SJSA1 (cell line): Measurements from ENCODE around the gene SEZ6L. TPM values are rescaled to one million over a fixed set of nuclear protein-coding genes. Genes with fewer than 3 reads are reported as not detected.

Experiments used
- DNase-seq, 2 experiments: peaks; one replicate each; pipeline ENCODE4 v3.0.0-alpha.2; 2015 to 2020; ENCODE audit warnings: low spot score in 2 of 2, low read depth in 1 of 2
- H3K27ac ChIP-seq: fragments of 250-450 bp; sonication (Bioruptor Pico); 2 replicates; pipeline ENCODE4 v1.5.1; 2020; ENCODE audit warnings: mild to moderate bottlenecking, moderate library complexity
- H3K27me3 ChIP-seq: fragments of 250-450 bp; sonication (Bioruptor Pico); replicated peaks from 2 replicates; pipeline ENCODE4 v1.5.1; 2020; ENCODE audit warnings: mild to moderate bottlenecking, moderate library complexity
- H3K36me3 ChIP-seq: fragments of 250-450 bp; sonication (Bioruptor Pico); 2 replicates; pipeline ENCODE4 v1.5.1; 2020; ENCODE audit warnings: mild to moderate bottlenecking
- H3K4me1 ChIP-seq: fragments of 250-450 bp; sonication (Bioruptor Pico); replicated peaks from 2 replicates; pipeline ENCODE4 v1.6.1; 2021; ENCODE audit warnings: mild to moderate bottlenecking
- H3K4me3 ChIP-seq: fragments of 250-450 bp; sonication (Bioruptor Pico); 2 replicates; pipeline ENCODE4 v1.5.1; 2020; ENCODE audit warnings: mild to moderate bottlenecking
- H3K9me3 ChIP-seq: fragments of 250-450 bp; sonication (Bioruptor Pico); replicated peaks from 2 replicates; pipeline ENCODE4 v1.5.1; 2020; ENCODE audit warnings: mild to moderate bottlenecking
- total RNA-seq: library from RNA; depleted of rRNA; stranded (reverse); fragments of >200 nt; shearing (Covaris generic); gene quantifications from 2 replicates; pipeline ENCODE4 v1.2.3, GENCODE V29; 2014; rRNA removed

SEZ6L gene
- not detected in 2 replicates for total RNA-seq

DNA sequence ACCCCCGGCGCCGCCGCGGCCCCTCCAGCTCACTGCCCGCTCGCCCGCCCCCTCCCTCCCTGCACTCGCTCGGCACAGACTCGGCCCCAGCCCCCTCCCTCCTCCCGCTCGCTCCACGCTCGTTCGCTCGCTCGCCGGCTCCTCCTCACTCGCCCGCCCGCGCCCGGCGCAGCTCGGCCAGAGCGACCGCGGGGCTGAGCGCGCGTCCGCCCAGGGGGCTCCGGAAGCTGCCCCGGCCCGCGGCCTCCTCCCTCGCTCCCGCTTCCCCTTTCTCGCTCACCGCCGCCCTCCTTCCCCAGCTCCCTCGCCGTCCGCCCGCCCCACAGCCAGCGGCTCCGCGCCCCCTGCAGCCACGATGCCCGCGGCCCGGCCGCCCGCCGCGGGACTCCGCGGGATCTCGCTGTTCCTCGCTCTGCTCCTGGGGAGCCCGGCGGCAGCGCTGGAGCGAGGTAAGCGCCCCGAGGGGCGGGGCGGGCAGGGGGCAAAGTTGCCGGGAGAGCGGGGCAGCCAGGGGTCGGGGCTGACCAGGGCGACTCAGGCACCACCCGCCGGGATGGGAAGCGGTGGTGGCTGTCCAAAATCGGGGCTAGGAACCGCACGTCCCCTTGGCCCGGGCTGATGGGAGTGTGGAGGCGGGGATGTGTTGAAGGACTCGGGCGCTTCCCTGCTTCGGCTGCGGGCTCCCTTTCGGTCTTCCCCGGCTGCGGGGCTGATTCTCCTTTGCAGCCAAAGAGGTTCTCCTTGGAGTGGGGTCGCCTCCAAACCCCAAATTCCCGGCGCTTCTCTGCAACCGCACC, at the start of gene SEZ6L:
Gene SEZ6L, plus strand, starts transcription at position 148 of the 797 bp plus-strand sequence. Its CDS starts 208 bp downstream, at position 356.
- no peaks in the 10 kb centered on the region for H3K36me3 ChIP-seq
- H3K4me1 ChIP-seq: peaks cover 5% of the 10 kb centered on the region; the same call in 1 of the 2 replicates
- DNase-seq: no peak
- peaks cover 69% of the 10 kb centered on the region for H3K27me3 ChIP-seq
- H3K4me3 ChIP-seq: no peak within 1 kb of the TSS
- H3K9me3 ChIP-seq: no peaks in the 10 kb centered on the region
- no peak within 1 kb of the TSS for H3K27ac ChIP-seq

DNA sequence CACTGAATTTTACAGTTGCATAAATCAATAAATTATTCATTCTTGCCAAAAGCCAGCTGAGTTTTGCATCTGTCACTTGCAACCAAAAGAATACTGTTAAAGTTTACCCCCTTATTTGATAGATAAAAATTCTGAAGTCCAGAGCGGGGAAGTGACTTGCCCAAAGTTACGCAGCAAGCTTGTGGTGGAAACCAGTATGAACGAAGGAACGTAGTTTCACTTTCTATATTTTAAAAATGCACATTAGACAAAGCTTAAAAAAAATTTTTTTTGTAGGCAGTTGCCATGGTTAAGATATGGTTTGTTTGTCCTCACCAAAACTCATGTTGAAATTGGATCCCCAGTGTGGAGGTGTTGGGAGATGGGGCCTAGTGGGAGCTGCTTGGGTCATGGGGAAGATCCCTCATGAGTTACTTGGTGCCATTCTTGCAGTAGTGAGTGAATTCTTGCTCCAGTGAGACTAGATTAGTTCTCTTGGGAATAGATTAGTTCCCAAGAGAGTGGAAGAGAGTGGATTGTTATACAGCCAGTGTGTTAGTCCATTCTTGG, 46.3 kb upstream of the SEZ6L start:
- Histone ChIP-seq H3K4me3 (no peak overlapping the region), H3K27me3 (peaks cover 15% of the 10 kb centered on the region), H3K4me1 (no peaks in the 10 kb centered on the region), H3K36me3 (no peaks in the 10 kb centered on the region), H3K27ac (no peak overlapping the region), H3K9me3 (no peaks in the 10 kb centered on the region)
- no peak for DNase-seq

DNA sequence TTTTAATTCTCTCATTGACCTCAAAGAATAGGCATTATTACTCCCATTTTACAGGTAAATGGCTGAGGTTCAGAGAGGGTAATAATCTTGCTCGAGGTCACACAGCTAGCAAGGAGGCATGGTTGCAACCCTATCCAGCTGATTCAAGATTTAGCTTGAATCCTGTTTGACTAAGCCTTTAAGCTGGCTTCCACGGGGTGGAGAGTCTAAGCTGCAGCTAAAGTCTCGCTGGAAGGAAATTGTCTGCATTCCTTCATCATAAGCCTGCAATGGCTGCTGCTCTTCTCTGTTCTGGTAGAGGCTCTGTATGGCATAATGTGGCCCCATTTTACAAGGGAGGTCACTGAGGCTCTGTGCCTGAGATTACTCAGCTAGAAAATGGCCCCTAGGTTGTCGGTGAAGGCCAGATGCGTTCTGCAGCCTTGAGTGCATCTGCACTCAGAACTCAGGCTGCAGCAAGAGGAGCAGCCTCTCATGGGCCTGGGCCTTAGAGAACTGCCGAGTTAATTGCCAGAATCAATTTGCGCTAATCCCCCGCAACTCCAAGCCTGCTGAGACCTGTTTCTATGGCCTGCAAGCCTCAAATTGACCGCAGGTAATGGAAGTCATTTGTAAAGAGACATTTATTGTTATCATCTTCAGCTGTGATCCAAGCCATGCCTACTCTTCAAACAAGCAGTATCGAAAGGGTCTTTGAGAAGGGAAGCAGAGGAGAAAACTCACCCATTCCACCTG, 44.1 kb upstream of the SEZ6L start:
- H3K36me3 ChIP-seq: no peaks in the 10 kb centered on the region
- H3K9me3 ChIP-seq: no peaks in the 10 kb centered on the region
- no peaks in the 10 kb centered on the region for H3K4me1 ChIP-seq
- no peak for DNase-seq
- no peak overlapping the region for H3K27ac ChIP-seq
- no peak overlapping the region for H3K4me3 ChIP-seq
- H3K27me3 ChIP-seq: peaks cover 20% of the 10 kb centered on the region

DNA sequence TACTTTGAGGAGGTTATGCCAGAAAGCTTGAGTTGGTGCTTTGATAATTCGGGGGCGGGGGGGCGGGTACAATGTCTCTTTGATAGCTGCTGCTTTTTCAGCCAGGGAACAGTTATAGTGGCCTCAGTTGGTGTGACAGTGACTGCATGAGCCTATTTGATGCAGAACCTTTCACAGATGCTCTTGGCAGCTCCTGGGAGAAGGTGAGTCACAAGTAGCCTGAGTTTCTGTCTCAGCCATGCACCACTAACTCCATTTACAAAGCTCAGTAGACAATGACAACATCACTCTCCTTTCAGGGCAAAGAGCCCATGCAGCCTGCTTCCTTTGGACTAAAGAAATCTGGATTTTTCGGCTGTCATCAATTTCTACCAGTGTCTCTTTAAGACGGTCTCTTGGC, 42.1 kb upstream of the SEZ6L start:
- Histone ChIP-seq H3K27ac (no peak overlapping the region), H3K9me3 (no peaks in the 10 kb centered on the region), H3K4me1 (no peaks in the 10 kb centered on the region), H3K36me3 (no peaks in the 10 kb centered on the region), H3K4me3 (no peak overlapping the region), H3K27me3 (peaks cover 13% of the 10 kb centered on the region)
- DNase-seq: no peak

DNA sequence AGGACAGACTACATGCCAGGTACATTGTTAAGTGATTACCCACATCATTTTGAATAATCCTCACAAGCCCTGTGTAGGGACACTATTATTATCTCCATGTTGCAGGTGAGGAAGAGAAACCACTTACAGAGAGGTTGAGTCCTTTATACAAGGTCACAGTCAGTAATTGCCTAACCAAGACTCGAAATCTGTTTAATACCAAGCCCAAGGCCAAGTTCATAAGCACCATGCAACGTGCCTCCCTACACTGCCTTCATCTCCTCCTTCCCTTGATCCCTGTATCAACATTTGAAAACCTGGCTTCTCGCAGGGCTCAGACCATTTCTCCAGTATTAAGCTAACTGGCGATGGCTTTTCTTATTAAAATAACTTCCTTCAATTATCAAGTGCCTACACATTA, 41.7 kb upstream of the SEZ6L start:
- Histone ChIP-seq H3K27ac (no peak overlapping the region), H3K4me1 (no peaks in the 10 kb centered on the region), H3K27me3 (peaks cover 13% of the 10 kb centered on the region), H3K4me3 (no peak overlapping the region), H3K36me3 (no peaks in the 10 kb centered on the region), H3K9me3 (no peaks in the 10 kb centered on the region)
- no peak for DNase-seq

DNA sequence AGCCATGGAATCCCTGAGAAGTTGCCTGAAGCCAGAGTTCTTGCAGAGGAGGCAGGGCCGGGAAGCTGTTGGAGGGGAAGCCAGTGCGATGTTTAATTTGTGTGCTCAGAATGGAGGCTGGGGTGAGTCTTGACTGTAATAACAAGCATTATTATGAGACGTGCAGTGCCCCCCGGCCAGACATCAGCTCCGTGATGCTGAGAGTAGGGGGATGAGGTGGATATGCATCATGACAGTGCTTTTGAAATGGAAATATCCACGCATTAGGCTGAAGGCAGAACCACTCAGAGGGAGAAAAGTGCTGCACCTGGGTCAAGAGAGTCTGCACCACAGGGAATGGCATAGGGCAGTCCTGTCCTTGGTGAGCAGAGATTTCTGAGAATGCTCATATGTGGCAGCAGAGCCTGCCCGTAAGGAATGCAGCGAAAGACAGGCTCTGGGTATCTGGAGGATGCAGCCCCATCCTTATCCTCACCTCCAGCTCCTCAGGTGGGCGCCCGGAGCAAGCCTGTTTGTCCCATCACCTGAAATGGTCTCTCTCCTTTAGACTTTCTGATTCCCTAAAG, 37.6 kb upstream of the SEZ6L start:
- Histone ChIP-seq H3K4me1 (no peaks in the 10 kb centered on the region), H3K9me3 (no peaks in the 10 kb centered on the region), H3K27me3 (peaks cover 13% of the 10 kb centered on the region; the same call in 1 of the 2 replicates), H3K4me3 (no peak overlapping the region), H3K36me3 (no peaks in the 10 kb centered on the region), H3K27ac (no peak overlapping the region)
- no peak for DNase-seq

DNA sequence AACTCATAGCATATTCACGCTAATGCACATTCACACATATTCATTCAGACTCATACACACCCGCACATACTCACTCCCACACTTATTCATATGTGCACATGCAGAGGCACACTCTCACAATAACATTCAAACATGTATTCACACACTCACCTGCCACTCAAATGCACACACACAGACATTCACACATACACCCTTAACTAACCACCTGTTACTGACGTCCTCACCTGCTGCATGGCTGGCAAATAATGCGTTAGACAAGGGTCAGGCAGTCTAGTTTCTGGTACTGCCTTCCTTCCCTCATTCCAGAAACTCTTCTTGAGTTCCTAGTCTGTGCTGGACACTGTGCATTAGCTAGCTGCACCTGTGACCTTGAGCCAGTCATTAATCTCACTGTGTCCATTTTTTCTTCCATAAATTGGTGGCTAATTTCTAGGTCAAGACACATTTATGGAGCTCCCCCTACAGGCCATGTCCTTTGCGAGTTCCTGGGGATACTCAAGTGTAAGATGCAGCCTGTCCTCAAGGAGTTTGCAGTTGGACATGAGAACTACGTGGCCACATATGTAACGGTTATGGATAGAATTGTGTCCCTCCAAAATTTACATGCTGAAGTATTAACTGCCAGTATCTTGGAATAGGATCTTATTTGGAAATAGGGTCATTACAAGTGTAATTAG, 34.5 kb upstream of the SEZ6L start:
- Histone ChIP-seq H3K4me1 (no peaks in the 10 kb centered on the region), H3K4me3 (no peak overlapping the region), H3K9me3 (no peaks in the 10 kb centered on the region), H3K36me3 (no peaks in the 10 kb centered on the region), H3K27me3 (peaks cover 18% of the 10 kb centered on the region; the same call in 1 of the 2 replicates), H3K27ac (no peak overlapping the region)
- DNase-seq: no peak

DNA sequence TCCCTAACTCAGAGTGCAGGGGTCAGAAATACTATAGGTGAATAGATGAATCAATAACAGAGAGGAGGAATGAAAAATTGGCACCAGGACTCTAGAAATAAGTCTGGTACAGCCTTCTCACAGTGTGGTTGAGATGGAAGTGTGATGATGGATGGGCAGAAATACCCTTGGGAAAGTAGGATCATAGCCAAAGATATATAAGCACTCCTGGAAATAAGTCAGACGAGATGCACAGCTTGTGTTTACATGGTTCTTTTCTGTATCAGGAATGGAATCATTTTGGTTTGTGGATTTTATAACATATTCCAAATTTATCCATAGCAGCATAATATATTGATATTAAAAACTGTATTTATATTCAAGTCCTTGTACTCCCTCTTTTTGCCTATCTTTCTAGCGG, 33.5 kb upstream of the SEZ6L start:
- no peak for DNase-seq
- Histone ChIP-seq H3K27ac (no peak overlapping the region), H3K9me3 (no peaks in the 10 kb centered on the region), H3K36me3 (no peaks in the 10 kb centered on the region), H3K4me1 (no peaks in the 10 kb centered on the region), H3K27me3 (peaks cover 23% of the 10 kb centered on the region), H3K4me3 (no peak overlapping the region)

DNA sequence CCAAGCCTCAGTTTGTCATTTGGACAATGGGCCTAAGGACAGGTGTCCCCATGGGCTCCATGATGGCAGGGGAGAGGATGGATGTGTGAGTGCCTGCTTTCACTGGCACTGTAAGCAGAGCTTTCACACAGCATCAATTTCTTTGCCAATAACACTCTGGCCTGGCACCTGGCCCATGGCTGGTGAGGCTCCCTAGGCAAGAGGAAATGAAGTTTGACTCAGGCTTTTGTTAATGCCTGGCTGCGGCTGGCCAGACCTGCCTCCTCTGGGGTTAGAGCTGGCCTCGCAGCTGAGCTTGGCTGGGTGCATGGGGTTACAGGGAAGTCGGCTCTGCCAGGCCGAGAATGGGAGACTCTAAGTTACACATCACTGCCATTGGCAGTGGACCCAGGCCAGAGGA, 30.0 kb upstream of the SEZ6L start:
- Histone ChIP-seq H3K27me3 (peaks cover 18% of the 10 kb centered on the region), H3K9me3 (no peaks in the 10 kb centered on the region), H3K4me1 (no peaks in the 10 kb centered on the region), H3K36me3 (no peaks in the 10 kb centered on the region), H3K4me3 (no peak overlapping the region), H3K27ac (no peak overlapping the region)
- DNase-seq: no peak

DNA sequence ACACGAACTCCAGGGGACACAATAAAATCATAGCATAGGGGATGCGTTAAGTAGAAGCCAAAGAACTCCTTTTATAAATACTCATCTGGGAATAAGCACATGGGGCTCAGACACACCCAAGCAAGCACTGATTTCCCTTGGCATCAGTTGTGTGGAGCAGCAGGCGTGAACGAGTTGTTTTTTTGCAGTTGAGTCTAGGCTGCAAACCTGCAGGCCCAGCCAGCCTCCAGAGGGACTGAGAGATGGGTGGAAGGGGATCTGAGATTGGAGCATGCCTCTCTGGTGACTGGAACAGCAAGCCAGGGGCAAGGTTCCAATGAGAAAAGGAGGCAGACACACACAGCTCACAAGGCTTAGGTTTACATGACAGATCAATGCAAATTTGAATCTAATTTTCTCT, 27.4 kb upstream of the SEZ6L start:
- no peaks in the 10 kb centered on the region for H3K9me3 ChIP-seq

DNA sequence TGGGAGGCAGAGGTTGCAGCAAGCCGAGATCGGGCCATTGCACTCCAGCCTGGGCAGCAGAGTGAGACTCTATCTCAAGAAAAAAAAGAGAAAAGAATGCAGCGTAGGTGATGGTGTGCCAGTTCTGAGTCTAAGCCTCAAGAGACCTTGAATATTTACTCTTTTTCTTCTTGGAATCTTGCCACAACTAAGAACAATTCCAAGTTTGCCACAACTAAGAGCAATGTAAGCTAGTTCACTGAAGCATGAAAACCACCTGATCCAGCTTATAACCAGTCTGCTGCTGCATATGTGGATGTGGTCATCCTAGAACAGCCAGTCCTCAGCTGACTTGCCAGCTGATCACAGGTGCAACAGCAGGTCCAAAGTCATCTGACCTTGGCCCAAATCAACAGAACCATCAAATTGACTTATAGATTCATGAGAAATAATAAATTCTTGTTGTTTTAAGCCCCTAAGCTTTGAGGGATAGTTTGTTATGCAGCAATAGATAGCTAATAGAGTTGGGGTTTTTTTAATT, 25.4 kb upstream of the SEZ6L start:
- Histone ChIP-seq H3K4me3 (no peak overlapping the region), H3K9me3 (no peaks in the 10 kb centered on the region), H3K27ac (no peak overlapping the region), H3K27me3 (peaks cover 19% of the 10 kb centered on the region), H3K4me1 (no peaks in the 10 kb centered on the region), H3K36me3 (no peaks in the 10 kb centered on the region)
- DNase-seq: no peak

More for the DNA sequence above, 27.4 kb upstream of the SEZ6L start:
- Histone ChIP-seq H3K27ac (no peak overlapping the region), H3K27me3 (peaks cover 21% of the 10 kb centered on the region), H3K4me1 (no peaks in the 10 kb centered on the region), H3K4me3 (no peak overlapping the region), H3K36me3 (no peaks in the 10 kb centered on the region)
- no peak for DNase-seq

DNA sequence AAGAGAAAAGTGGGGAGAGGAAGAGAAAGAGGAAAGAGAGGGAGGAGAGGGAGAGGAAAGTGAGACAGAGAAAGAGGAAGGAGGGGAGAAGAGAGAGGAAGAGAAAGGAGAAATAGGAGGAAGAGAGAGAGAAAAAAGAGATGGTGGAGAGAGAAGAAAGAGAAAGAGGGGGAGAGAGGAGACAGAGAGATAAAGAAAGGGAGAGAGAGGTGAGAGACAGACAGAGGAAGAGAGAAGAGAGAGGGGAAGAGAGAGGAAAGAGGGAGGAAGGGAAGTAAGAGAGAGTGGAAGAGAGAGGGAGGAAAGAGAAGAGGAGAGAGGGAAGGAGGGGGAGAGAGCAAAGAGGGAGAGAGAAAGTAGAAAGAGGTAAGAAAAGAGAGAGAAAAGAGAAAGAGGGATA, 9.4 kb upstream of the SEZ6L start:
- no peaks in the 10 kb centered on the region for H3K36me3 ChIP-seq
- no peaks in the 10 kb centered on the region for H3K4me1 ChIP-seq
- no peak overlapping the region for H3K4me3 ChIP-seq
- H3K27ac ChIP-seq: no peak overlapping the region
- no peaks in the 10 kb centered on the region for H3K9me3 ChIP-seq
- no peak for DNase-seq
- peaks cover 30% of the 10 kb centered on the region for H3K27me3 ChIP-seq

DNA sequence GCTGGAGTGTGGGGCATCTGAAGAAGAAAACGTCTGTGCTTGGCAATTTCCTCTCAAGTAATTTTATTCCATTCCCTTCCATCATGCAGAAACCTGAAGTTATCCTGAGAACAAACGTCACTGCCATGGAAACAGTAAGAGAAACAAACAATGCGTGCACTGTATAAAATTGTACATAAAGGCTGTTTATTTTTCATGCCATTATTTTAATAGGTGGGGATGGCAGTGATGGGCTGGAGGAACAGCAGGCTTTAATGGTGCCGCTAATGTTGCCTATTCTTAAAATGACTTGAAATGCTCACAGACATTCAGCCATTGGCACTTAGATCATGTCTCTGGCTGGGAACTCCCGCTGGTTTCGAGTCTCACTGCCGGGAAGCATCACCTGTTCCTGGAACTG, 7.5 kb upstream of the SEZ6L start:
- no peaks in the 10 kb centered on the region for H3K4me1 ChIP-seq
- DNase-seq: no peak
- peaks cover 37% of the 10 kb centered on the region for H3K27me3 ChIP-seq
- no peak overlapping the region for H3K27ac ChIP-seq
- no peak overlapping the region for H3K4me3 ChIP-seq
- no peaks in the 10 kb centered on the region for H3K9me3 ChIP-seq
- no peaks in the 10 kb centered on the region for H3K36me3 ChIP-seq
